Activated T-cell treated with anti-CD3 and anti-CD28 coated beads, Interleukin-2, amount 50 U/mL, for 4 hours (primary cell): ENCODE results near the gene VSIR. TPM values are rescaled to one million over a fixed set of nuclear protein-coding genes. Genes with fewer than 3 reads are reported as not detected.

Experiments used
- ATAC-seq, 2 donors: fragments of 200-7000 bp; cut with Tn5 transposase; one replicate each; pipeline ENCODE4 v1.10.0; 2021
- DNase-seq: peaks from one replicate; pipeline ENCODE4 v3.0.0-alpha.2; 2020
- H3K27me3 Mint-ChIP-seq: one replicate; pipeline ENCODE4 v1.8.0; 2021; ENCODE audit warnings: low read depth, mixed read lengths
- H3K36me3 Mint-ChIP-seq: one replicate; pipeline ENCODE4 v1.8.0; 2022; ENCODE audit warnings: mixed read lengths; ENCODE audit not compliant: insufficient read depth
- H3K4me1 Mint-ChIP-seq: one replicate; pipeline ENCODE4 v1.8.0; 2021; ENCODE audit warnings: low read depth, mixed read lengths
- H3K4me3 Mint-ChIP-seq: one replicate; pipeline ENCODE4 v1.8.0; 2021; ENCODE audit warnings: mild to moderate bottlenecking, moderate library complexity, mixed read lengths
- H3K9me3 Mint-ChIP-seq: one replicate; pipeline ENCODE4 v1.8.0; 2021; ENCODE audit warnings: mixed read lengths
- total RNA-seq, 3 donors: library from RNA; stranded (reverse); gene quantifications; one replicate each; pipeline ENCODE4 v1.2.1, GENCODE V29; 2021

The VSIR gene
- total RNA-seq, 3 donors from 2014 or later = 238 to 274 (median 240) TPM

DNA sequence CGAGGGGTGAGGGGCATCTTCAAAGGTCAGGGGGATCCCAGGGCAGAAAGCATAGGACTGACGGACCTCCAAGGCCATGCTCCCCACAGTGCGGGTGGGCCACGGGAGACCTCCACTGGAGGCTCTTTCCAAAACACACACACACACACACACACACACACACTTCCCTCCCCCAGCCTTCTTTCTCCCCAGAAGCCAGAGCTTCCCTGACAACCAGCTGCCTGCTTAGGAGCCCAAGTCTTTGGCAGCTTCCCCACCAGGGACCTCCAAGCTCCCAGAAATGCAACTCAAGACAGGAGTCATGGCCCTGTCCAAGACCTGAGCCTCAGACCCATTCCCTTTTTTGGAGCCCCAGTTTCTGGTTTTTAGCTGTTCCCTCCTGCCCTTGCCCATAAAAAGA, 53.0 kb downstream of the VSIR start:
- Mint-ChIP-seq H3K4me3 (no peak overlapping the region), H3K36me3 (no peaks in the 10 kb centered on the region), H3K27me3 (no peaks in the 10 kb centered on the region), H3K4me1 (peaks cover 61% of the 10 kb centered on the region), H3K9me3 (no peaks in the 10 kb centered on the region)
- DNase-seq = no peak
- ATAC-seq = no peak

DNA sequence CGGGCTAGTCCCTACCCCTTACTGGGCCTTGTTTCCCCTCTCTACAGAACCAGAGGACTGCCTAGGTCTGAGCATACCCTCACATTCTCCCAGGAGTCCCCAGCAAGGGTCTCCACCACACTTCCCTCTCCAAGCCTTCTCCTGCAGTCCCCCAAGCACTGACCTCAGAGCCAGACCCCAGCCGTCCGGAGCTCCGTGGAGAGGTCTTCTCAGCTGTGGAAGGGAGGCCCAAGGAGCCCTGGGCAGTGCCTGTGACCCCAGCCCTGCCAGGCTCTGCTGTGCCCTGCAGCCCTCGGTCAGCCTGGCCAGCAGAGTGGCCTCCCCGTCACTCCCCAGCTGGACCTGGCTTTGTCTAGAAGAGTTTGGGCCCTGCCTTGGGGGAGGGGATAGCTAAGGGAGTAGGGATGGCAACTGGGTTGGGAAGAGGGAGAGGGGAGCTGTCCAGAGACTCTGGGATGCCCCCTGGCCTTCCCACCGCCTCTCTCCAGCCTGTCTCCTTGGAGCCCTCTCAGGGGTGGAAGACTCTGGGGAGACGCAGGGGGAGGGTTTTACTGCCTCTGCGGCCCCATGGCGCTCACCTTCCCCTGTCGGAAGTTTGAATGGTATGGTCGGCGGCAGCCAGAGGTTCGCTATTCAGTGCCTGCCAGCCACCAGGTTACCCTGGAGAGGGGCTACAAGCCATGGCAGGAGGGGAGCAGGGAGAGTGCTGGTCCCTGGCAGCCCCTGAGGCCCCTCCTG, 53.7 kb downstream of the VSIR start, which contains the start of gene C10orf105:
Gene C10orf105 (minus strand): TSS at position 315 of the 738 bp plus-strand sequence. CDS start 3,441 bp downstream, outside the sequence.
- Mint-ChIP-seq H3K9me3 (no peaks in the 10 kb centered on the region), H3K36me3 (no peaks in the 10 kb centered on the region), H3K4me1 (peaks cover 60% of the 10 kb centered on the region), H3K27me3 (no peaks in the 10 kb centered on the region), H3K4me3 (no peak within 1 kb of the TSS)
- ATAC-seq (no peak), DNase-seq (no peak)

DNA sequence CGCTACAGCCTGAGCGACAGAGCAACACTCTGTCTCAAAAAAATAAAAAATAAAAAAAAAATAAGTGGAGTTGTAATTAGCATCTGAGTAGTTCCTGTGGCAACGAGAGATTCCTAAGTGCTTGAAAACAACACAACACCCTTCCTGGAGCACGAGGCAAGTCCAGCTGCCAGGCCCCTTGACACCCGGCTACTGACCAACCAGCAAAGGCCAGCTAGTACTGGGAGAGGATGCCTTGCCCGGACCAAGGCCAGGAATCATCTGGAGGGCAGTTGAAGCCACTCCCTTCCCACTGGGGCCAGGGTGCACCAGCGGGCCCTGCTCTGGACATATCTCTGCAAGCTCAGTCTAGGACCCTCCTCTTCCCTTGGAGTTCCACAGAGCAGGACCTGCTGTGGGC, 54.3 kb downstream of the VSIR start:
- no peaks in the 10 kb centered on the region for H3K9me3 Mint-ChIP-seq
- no peak overlapping the region for H3K4me3 Mint-ChIP-seq
- no peaks in the 10 kb centered on the region for H3K36me3 Mint-ChIP-seq
- no peaks in the 10 kb centered on the region for H3K27me3 Mint-ChIP-seq
- DNase-seq (no peak), ATAC-seq (no peak)
- H3K4me1 Mint-ChIP-seq = peaks cover 62% of the 10 kb centered on the region

DNA sequence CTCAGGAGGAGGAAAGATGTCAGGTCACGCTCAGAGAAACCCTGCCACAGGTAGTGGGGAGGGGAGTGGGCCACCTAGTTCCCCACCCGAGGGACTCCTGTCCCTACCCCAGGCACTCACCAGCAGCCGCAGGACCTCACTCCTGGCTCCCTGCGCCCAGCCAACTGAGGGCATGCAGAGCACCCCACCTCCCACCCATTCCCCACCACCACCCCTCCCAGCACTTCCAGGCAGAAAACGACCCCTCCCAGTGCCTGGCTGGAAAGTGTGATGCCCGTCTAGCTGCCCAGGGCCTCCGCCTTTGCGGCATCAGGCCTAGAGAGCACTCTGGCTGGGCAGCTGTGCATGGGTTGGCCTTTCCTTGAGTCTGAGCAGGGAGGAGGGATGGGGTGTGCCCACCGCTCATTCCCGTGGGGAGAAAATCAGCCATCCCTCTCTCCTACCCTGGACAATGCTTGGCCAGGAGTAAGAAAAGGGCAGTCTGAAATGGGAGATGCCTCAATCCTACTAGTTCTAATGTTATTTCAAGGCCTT, 55.1 kb downstream of the VSIR start:
- H3K36me3 Mint-ChIP-seq = no peaks in the 10 kb centered on the region
- ATAC-seq = no peak
- no peaks in the 10 kb centered on the region for H3K9me3 Mint-ChIP-seq
- DNase-seq = no peak
- peaks cover 62% of the 10 kb centered on the region for H3K4me1 Mint-ChIP-seq
- H3K4me3 Mint-ChIP-seq = no peak overlapping the region
- no peaks in the 10 kb centered on the region for H3K27me3 Mint-ChIP-seq

DNA sequence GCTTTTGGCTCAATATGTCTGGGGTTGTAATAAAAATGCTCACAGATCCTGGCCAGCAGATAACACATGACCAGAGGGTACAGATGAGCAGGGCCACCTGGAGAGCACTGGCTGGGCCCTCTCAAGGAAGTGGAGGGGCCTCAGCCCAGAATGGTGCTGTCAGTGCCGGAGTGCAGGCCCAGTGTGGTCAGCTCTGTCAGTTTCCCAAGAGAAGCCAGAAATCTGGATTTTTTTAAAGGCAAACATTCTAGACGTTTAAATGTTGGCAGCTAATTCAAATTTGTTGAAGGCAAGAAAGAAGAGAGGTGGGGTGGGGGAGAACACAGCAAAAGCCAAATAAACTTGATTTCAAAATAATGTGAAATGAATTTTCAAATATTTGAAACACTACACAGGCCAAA, 55.8 kb downstream of the VSIR start:
- Mint-ChIP-seq H3K27me3 (no peaks in the 10 kb centered on the region), H3K9me3 (no peaks in the 10 kb centered on the region), H3K4me3 (no peak overlapping the region), H3K4me1 (peaks cover 62% of the 10 kb centered on the region), H3K36me3 (no peaks in the 10 kb centered on the region)
- DNase-seq (no peak), ATAC-seq (no peak)

DNA sequence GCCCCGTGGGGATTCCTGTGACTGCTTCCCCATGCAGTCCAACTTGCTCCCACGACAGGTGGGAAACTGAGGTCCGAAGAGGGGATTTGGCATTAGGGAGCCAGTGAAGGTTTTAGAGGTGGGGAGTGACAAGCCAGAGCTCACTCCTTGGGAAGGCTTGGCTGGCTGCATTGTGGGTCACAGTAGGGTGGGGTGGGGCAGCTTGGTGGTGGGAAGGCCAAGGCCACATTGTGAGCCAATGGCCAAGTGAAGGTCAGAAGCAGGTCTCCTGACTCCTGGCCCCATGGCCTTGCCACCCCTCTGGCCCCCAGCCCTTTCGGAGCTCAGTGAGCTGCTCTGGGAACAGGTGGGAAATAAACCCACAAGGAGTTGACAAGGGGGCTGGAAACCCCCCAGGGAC, 56.3 kb downstream of the VSIR start:
- no peaks in the 10 kb centered on the region for H3K9me3 Mint-ChIP-seq
- H3K27me3 Mint-ChIP-seq = no peaks in the 10 kb centered on the region
- H3K4me3 Mint-ChIP-seq = no peak overlapping the region
- H3K4me1 Mint-ChIP-seq = peaks cover 64% of the 10 kb centered on the region
- no peaks in the 10 kb centered on the region for H3K36me3 Mint-ChIP-seq
- DNase-seq (no peak), ATAC-seq (no peak)

DNA sequence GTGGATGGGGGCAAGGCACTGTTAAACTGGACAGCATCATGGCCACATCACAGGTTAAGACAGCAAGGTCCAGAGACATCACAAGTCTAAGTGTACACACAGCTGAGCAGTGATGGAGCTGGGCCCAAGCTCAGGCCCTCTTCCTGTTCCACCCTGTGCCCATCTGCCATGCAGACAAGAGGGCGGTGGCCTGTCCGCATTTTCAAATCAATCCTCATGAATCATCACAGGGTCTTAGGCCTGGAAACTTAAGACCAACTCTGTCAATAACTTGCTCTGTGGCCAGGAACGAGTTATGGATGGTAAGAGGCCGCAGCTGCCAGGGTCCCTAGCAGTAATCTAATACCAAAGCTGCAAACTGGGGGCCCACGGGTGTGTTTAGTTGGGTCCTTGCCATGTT, 56.9 kb downstream of the VSIR start:
- Mint-ChIP-seq H3K27me3 (no peaks in the 10 kb centered on the region), H3K4me1 (peaks cover 64% of the 10 kb centered on the region), H3K9me3 (no peaks in the 10 kb centered on the region), H3K36me3 (no peaks in the 10 kb centered on the region), H3K4me3 (peak overlapping the region; percentile 24)
- no peak for DNase-seq
- no peak for ATAC-seq

DNA sequence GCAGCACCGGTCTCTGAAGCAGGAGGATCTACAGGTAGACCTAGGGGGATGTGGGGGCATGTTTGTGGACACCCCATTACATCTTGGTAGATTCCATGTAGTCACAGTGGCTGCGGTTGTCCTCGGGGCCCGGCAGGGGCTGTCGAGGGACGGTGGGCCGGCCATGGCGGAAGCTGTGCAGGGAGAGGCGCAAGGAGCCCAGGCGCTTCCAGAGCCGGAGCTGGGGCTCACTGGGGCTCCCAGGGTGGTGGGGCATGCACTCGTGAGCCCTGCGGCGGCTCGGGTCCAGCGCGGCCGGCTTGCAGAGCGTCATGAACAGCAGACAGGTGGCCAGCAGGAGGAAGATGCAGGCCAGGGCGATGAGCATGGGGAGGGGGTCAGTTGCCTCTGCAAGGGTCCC, 57.5 kb downstream of the VSIR start:
- H3K4me3 Mint-ChIP-seq = peak overlapping the region; percentile 16
- H3K36me3 Mint-ChIP-seq = no peaks in the 10 kb centered on the region
- H3K4me1 Mint-ChIP-seq = peaks cover 63% of the 10 kb centered on the region
- H3K9me3 Mint-ChIP-seq = no peaks in the 10 kb centered on the region
- no peaks in the 10 kb centered on the region for H3K27me3 Mint-ChIP-seq
- ATAC-seq (no peak), DNase-seq (no peak)

DNA sequence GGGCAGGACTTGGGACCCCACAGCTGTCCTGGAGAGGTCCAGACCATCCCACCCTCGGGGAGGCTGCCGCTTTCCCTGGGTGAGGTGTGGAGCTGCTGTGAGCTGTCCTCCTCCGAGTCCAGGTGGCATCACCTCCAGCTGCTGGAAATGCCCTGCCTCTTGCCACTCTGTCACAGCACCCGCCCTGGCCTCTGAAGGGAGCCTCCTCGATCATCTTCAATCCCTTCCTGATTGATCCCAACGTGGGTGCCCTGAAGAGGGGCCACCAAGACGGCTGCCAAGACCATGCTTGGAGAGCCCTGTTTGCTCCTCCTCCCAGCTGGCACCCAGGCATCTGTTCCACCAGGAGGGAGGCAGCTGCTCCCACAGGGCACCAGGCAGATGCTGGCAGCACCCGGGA, 58.3 kb downstream of the VSIR start:
- no peak for ATAC-seq
- Mint-ChIP-seq H3K9me3 (no peaks in the 10 kb centered on the region), H3K27me3 (no peaks in the 10 kb centered on the region), H3K4me3 (peak overlapping the region; percentile 6), H3K4me1 (peaks cover 59% of the 10 kb centered on the region), H3K36me3 (no peaks in the 10 kb centered on the region)
- DNase-seq = no peak

DNA sequence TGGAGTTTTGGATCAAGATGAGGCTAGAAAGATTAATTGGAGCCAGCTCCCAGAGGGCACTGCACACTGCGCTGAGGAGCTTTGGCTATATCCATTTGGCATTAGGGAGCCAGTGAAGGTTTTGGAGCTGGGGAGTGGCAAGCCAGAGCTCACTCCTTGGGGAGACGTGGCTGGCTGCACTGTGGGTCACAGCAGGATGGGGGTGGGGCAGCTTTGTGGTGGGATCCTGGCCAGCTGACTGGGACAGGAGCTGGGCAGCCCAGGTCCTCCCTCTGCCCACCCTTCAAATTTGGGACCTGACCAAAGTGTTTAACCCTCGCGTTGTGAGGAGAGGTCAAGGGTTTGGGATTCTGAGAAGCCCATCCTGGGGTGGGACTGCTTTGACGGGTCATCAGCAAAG, 58.7 kb downstream of the VSIR start:
- peaks cover 62% of the 10 kb centered on the region for H3K4me1 Mint-ChIP-seq

DNA sequence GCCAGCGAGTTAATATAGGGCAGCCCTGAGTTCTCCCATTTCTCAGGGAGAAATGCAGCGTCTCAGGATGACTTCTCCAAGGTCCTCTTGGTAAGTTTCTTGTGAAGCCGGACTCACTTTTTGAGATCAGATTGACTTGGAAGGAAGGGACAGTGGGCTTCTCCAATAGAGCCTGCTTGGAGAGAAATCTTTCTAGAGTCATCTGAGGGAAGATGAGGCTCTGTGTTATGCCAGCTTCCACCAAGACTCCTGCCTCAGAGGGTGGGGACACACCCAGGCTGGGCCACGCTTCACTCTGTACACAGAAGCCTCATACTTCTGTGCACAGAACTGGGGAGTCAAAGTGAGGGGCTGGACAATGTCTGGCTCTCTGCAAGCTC, 59.3 kb downstream of the VSIR start:
- H3K4me3 Mint-ChIP-seq = peak overlapping the region; percentile 76
- H3K27me3 Mint-ChIP-seq = no peaks in the 10 kb centered on the region
- no peaks in the 10 kb centered on the region for H3K36me3 Mint-ChIP-seq
- no peaks in the 10 kb centered on the region for H3K9me3 Mint-ChIP-seq
- DNase-seq (no peak), ATAC-seq (no peak)
- H3K4me1 Mint-ChIP-seq = peaks cover 66% of the 10 kb centered on the region

More for the DNA sequence above, 58.7 kb downstream of the VSIR start:
- no peaks in the 10 kb centered on the region for H3K27me3 Mint-ChIP-seq
- no peaks in the 10 kb centered on the region for H3K36me3 Mint-ChIP-seq
- DNase-seq (no peak), ATAC-seq (no peak)
- no peaks in the 10 kb centered on the region for H3K9me3 Mint-ChIP-seq
- H3K4me3 Mint-ChIP-seq = peak overlapping the region; percentile 76

DNA sequence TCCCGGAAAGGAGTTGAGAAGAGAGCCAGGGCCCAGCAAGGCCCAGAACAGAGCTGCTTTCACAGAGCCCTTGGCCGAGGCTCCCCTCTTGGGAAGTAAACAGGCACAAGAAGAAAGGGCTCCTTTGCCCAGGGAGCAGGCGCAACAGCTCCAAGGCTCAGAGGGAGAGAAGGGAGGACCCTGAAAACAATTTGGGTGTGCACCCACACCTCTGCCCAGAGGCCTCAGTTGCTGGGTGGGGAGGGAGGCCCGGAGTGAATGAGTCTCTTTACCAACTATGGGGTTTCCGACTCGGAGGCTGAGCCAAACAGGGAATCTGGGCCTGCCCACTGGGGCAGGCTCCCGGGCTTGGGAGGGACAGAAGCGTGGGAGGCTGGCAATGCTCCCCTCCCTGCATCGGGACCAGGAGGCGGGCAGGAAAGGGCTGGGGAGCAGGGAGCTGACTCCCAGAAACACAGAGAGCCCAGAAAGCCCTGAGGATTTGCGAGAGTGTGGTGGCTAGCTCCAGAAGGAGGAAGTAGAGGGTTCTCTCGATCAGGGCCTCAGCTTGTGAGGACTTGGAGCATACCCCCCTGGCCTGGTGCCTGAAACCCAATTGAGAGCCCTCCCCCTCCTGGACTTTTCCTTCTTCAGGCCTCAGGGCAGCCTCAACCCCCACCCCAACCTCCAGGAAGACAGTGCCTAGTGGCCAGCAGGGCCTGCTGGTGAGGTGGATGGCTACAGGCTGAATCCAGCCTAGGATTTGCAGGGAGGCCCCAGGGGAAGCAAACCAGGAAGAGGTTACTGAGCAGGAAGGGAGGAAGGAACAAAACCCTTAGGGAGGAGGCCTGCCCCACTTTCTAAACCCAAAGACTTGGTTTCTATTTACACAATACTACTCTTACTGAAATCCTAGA, 59.9 kb downstream of the VSIR start:
- Mint-ChIP-seq H3K9me3 (no peaks in the 10 kb centered on the region), H3K4me1 (peaks cover 68% of the 10 kb centered on the region), H3K36me3 (no peaks in the 10 kb centered on the region), H3K4me3 (peak overlapping the region; percentile 76), H3K27me3 (no peaks in the 10 kb centered on the region)
- DNase-seq = no peak
- peak; percentile 62 to 64 for ATAC-seq

DNA sequence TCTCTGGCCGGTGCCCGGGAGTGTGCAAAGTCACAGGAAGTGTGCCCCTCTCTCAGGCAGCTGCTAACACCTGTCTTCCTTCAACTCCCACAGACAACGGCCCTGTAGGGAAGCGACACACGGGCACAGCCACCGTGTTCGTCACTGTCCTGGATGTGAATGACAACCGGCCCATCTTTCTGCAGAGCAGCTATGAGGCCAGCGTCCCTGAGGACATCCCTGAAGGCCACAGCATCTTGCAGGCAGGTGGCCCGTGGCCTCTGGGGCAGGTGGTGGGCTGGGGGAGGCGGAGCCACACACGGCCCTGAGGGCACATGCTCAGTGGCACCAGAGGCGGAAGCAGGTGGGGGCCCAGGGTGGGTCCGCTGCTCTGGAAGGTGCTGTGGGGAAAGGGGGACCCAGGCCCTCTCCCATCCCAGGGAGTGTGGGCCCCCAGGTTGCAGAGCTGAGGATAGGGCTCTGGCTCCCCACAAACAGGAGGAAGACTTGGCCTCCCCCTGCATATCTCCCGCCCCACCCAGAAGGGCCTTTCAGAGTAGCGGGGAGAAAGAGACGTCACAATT, 60.7 kb downstream of the VSIR start:
- Mint-ChIP-seq H3K4me1 (peaks cover 74% of the 10 kb centered on the region), H3K9me3 (no peaks in the 10 kb centered on the region), H3K4me3 (peak overlapping the region; percentile 76), H3K36me3 (no peaks in the 10 kb centered on the region), H3K27me3 (no peaks in the 10 kb centered on the region)
- DNase-seq (no peak), ATAC-seq (peak; percentile 42 to 46)

DNA sequence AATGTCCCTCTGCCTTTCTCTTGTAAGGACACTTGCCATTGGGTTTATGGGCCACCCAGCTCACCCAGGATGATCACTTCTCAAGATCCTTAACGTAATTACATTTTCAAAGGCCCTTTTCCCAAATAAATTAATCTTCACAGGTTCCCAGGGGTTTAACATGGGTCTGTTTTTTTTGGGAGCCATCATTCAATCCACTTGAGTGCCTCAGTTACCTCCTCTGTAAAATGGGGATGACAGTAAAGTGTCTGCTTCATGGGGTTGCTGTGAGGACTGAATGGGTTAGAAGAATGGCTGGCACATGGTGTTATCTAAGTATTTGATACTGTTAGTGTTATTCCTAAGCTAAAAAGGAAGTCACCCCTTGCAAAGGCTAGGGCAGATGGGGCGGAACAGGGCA, 61.1 kb downstream of the VSIR start:
- peak overlapping the region; percentile 11 for H3K4me3 Mint-ChIP-seq
- H3K27me3 Mint-ChIP-seq = no peaks in the 10 kb centered on the region
- DNase-seq = no peak
- H3K4me1 Mint-ChIP-seq = peaks cover 73% of the 10 kb centered on the region
- H3K36me3 Mint-ChIP-seq = no peaks in the 10 kb centered on the region
- no peaks in the 10 kb centered on the region for H3K9me3 Mint-ChIP-seq
- ATAC-seq = no peak
